ENCODE measurements around the gene MYO15B.

Gene MYO15B

DNA sequence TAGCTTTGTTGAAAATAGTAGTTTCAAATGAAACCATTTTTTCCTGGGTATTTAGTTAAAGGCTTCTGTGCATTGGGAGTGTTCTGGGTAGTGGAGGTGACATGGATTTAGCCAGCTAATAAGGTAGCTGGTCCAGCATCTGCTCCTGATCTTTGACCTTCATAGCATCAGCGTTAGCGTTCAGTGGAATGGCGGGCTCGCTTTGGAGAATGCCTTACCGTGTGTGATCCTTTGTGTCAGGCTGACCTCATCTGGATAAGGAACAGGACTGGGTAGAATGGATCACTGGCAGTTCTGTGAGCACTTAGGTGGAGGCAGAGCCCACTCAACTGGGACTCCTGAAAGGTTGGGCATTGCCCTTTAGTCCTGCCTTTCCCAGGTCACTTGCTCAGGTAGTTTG lies 83.3 kb downstream of the MYO15B start:
- DNase-seq = no peak

DNA sequence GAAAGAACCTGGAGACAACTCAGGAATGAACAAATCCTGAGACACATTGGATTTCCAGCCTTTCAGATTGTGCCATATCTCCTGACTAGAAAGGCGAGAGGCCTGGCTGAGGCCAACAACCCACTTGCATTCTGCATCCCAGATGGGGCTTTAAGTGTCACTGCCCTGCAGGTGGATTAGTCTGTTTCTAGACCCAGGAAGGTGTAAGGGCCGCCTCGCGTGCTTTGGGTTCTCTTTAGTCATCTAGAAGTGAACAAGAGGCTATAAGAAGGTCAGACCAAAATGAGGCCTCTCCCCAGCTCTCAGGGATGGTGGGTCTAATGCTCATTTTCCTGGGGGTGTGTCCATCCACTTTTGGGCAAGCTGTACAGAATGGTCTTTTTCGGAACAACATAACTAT lies 84.4 kb downstream of the MYO15B start:
- no peak for DNase-seq

DNA sequence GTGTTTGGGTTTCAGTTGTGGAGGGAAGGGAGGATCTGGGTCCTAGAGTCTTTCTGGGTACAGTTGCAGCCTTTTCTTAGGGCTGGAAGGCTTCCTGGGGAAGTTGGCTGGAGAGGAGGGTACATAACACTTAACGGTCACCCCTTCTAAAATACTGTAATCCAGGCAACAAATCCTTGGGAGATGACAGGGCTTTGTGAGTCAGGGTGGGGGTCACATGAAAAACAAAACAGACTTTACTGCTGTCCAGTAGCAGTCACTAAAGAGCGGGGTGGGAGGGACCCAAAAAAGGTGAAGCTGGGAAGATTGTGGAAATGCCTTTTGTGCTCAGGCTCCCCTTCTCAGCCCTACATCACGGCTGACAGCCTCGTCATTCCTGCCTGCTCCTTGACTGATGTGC lies 85.9 kb downstream of the MYO15B start:
- DNase-seq = no peak

All from RPMI8226 (cell line).